NCI-H446 (cell line): ENCODE data around the gene ANKRD36C.
"Not testable (repeated sequence)": the region's sequence is repeated elsewhere in the genome, so short reads cannot be mapped to it uniquely, and the experiment has no call there.

Experiments used
- DNase-seq, 2 experiments: peaks; one replicate each; lab custom pipeline; 2025; lab: John Stamatoyannopoulos, UW

The ANKRD36C gene

GRCh38 chr2:95799147-95799889 is 192.3 kb downstream of the ANKRD36C start:
- DNase-seq = not testable (repeated sequence)

GRCh38 chr2:95796249-95797099 is 195.2 kb downstream of the ANKRD36C start:
- DNase-seq = not testable (repeated sequence)

DNA sequence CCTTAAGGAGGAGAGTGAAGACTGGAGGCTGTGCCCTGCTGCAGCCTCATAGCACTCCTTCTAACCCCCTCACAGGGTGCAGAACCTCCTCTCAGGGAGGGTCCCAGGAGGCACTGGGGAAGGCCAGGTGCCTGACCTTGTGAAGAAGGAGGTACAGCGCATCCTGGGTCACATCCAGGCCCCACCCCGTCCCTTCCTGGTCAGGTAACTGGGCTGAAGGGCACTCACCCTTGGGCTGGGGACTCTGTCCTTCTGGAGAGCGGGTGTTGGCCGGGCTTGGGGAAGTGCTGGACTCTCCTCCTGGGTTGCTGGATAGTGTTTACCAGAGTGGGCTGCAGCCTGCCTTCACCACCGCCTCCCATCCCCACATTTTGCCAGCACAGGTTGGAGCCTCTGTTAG is 197.7 kb downstream of the ANKRD36C start:
- DNase-seq = not testable (repeated sequence)

- not testable (repeated sequence) for DNase-seq
Measured at GRCh38 chr2:95790180-95790579, 201.4 kb downstream of the ANKRD36C start.

GRCh38 chr2:95789385-95789784 is 202.2 kb downstream of the ANKRD36C start:
- DNase-seq = not testable (repeated sequence)

DNA sequence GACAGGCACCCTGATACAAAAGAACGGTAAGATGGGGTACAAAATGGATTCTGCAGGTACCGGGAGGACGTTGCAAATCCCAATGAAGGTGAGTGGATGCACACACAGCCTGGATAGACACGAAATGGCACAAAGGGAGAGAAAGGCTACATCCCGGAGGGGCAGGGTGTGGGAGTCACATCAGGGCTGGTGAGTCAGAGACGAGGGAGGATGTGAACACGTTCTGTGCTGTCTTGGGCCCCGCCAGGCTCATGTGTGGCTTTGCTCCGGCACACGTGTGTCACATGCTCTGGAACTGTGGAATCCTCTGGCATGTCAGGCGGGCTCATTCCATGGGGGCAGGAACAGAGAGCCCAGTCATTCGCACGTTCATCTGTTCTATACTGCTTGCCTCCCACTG is 203.0 kb downstream of the ANKRD36C start:
- not testable (repeated sequence) for DNase-seq
